Activated naive CD4-positive, alpha-beta T cell treated with anti-CD3 and anti-CD28 coated beads, Interleukin-2, amount 50 U/mL, for 72 hours (primary cell): ENCODE measurements around the gene SHC2. TPM values are rescaled to one million over a fixed set of nuclear protein-coding genes. Genes with fewer than 3 reads are reported as not detected.
"Not testable (repeated sequence)": the region's sequence is repeated elsewhere in the genome, so short reads cannot be mapped to it uniquely, and the experiment has no call there.

Experiments
- ATAC-seq, 2 donors: fragments of 150-1000 bp; cut with Tn5 transposase; 2 replicates each; pipeline ENCODE4 v1.10.0; 2021; ENCODE audit warnings: mild to moderate bottlenecking in 2 of 2, moderate library complexity in 2 of 2
- DNase-seq, 2 donors: peaks; one replicate each; pipeline ENCODE4 v3.0.0; 2021 to 2022; ENCODE audit warnings: low spot score in 2 of 2
- H3K27ac Mint-ChIP-seq, 2 donors: one replicate each; pipeline ENCODE4 v1.8.0; 2022; ENCODE audit warnings: mild to moderate bottlenecking in 2 of 2, mixed read lengths in 2 of 2
- H3K36me3 Mint-ChIP-seq, 2 donors: one replicate each; pipeline ENCODE4 v1.8.0; 2022; ENCODE audit warnings: mixed read lengths in 2 of 2
- H3K9me3 Mint-ChIP-seq, 2 donors: one replicate each; pipeline ENCODE4 v1.8.0; 2022; ENCODE audit warnings: mixed read lengths in 2 of 2
- total RNA-seq, 2 donors: library from RNA; stranded (reverse); gene quantifications; one replicate each; pipeline ENCODE4 v1.2.3, GENCODE V29; 2022

Gene SHC2
- total RNA-seq, 2 donors from 2014 or later, result not detected

DNA sequence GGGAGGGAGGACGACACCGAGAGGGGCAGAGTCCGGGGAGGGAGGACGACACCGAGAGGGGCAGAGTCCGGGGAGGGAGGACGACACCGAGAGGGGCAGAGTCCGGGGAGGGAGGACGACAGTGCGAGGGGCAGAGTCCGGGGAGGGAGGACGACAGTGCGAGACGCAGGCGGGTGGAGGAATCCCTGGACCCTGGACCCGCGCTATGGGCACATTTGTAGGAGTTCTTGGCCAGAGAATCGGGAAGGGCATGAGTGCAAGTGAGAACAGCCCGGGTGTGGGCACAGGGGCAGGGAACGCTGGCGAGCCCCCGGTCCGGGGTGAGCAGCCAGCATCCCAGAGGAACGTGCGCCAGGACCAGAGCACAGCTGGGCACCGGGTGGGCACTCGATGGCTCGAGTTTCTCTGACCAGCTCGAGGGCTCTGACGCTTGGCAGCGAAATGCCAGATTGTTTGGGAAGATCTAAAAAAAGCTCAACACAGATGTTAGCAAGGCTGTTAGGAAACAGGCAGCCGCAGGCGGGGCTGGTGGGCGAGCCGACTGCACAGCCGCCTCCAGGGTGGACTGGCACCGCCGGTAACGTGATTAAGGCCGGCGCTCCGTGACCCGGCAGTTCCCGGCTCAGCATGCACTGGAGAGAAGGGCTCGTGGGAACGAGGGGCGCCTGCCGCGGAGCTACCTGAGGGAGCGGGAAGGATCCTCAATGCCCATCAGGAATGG lies 33.9 kb downstream of the SHC2 start:
- DNase-seq (no peak), ATAC-seq (no peak)
- peaks cover 0 to 5% of the 10 kb centered on the region in 2 donors for H3K9me3 Mint-ChIP-seq
- H3K27ac Mint-ChIP-seq, result no peak overlapping the region
- H3K36me3 Mint-ChIP-seq, result no peaks in the 10 kb centered on the region

DNA sequence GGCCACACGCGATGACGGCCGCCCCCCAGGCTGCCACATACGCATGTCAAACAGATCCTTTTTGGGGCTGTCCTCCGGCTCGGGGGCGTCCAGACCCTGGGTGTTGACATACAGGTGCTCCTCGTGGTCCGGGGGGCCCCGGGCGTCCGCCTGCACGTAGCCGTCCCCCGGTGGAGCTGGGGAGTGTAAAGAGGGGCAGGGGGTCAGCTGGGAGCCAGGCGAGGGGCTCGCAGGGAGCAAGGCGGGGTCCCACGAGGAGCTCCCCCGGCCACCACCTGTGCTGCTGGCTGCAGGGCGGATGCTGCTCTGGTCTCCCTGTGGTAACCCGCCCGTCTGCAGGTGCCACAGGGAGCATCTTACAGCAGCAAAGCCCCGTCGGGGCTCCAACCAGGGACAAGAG lies 35.8 kb downstream of the SHC2 start:
- no peak overlapping the region for H3K27ac Mint-ChIP-seq
- no peaks in the 10 kb centered on the region for H3K9me3 Mint-ChIP-seq
- ATAC-seq (no peak), DNase-seq (no peak)
- no peaks in the 10 kb centered on the region for H3K36me3 Mint-ChIP-seq

DNA sequence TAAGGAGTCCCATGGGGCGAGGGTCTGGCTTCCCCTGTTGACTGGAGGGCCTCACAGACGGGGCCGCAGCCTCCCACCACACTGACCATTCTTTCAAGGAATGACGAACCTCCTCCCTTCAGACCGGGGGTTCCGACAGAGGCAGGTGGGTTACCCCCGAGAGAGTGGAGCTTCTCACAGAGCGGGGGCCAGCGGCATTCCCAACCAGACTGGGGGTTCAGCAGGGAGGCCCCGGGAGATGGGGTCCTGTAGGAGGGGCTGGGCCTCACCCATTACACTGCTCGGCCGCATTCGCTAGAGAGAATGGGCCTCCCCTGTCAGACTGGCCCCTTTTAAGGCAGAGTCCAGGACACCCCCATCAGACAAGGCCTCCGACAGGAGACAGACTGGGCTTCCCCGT lies 36.3 kb downstream of the SHC2 start:
- DNase-seq, result no peak
- Mint-ChIP-seq H3K36me3 (no peaks in the 10 kb centered on the region), H3K9me3 (no peaks in the 10 kb centered on the region), H3K27ac (no peak overlapping the region)
- no peak for ATAC-seq

DNA sequence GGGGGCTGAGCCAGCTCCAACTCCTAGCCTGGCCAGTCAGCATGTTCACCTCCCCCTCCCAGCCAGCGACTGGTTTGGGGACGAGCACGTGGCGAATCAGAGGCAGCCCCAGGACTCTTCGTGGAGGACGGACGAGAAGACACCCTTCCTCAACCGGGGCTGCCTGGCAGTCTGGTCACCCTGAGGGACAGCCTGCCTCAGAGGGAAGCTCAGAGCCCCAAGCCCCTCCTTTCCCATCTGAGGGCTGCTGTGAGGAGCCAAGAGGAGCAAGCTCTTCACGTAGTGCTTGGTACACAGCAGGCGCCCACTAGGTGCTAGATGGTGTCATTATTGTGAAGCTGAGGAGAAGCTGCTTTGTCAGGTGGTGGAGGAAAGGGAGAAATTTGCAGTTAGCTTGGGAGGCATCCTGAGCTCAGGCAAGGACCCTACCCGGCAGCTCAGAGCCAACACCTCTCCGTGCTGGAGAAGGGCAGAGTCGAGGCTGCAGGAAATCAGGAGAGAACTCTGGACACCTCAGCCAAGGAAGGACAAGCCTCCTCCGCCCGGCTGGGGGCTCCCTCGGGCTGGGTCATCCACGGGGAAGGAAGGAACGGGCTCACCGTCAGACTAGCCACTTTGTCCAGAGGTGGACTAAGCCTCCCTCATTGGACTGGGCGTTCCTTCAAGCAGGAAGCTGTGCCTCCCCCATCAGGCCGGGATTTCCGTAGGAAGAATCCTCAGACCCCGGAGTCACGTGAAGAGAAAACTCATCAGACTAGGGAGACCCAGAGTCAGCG lies 37.0 kb downstream of the SHC2 start:
- no peak for DNase-seq
- H3K9me3 Mint-ChIP-seq, result no peaks in the 10 kb centered on the region
- ATAC-seq, result no peak
- peak overlapping the region in 1 of 2 donors; percentile 14 for H3K27ac Mint-ChIP-seq
- no peaks in the 10 kb centered on the region for H3K36me3 Mint-ChIP-seq

DNA sequence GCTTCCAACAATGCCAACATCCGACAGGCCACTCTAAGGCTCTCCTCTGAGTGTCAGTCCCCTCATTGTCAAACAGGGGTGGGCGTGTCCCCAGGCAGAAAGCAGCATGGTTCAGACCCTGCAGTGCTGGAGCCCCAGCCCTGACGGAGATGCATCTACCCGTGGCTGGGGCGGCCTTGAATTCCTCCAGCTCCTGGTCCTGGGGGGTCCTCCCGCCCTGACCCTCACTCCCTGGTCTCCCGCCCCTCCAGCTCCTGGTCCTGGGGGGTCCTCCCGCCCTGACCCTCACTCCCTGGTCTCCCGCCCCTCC lies 38.0 kb downstream of the SHC2 start:
- DNase-seq, H3K27ac Mint-ChIP-seq, H3K9me3 Mint-ChIP-seq, ATAC-seq, H3K36me3 Mint-ChIP-seq: not testable (repeated sequence)

DNA sequence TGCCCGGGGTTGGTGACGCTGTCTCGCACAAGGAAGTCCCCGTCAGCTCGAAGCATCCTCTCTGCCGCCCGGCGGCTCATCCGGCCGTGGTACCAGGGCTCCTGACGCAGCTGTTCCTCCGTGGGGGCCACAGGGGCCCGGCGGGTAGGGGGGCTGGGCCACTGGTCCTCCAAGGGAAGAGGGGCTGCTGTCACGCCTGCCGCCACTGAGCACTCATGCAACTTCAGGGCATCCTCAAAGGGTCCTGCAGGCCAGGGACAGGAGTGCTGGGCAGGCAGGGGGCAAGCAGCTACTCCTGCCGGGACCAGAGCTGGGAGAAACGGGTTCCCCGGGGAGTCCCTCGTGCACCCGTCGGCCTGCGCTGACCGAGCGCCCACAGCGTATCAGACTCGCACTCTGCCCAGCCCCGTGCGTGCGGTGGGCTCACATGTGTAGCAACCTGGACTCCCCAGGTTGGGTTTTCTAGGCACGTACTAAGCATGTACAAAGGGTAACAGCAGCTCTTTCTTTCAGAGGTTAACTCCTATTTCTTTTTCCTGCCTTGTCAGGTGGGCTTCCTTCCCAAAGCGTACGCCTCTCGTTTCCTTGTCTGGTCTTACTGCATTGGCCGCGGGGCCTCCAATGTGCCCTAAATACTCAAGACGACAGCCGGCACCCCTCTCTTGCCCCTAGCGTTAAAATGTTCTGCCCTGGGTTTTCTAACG lies 38.5 kb downstream of the SHC2 start:
- Mint-ChIP-seq H3K36me3 (no peaks in the 10 kb centered on the region), H3K9me3 (no peaks in the 10 kb centered on the region), H3K27ac (no peak overlapping the region)
- no peak for ATAC-seq
- no peak for DNase-seq

DNA sequence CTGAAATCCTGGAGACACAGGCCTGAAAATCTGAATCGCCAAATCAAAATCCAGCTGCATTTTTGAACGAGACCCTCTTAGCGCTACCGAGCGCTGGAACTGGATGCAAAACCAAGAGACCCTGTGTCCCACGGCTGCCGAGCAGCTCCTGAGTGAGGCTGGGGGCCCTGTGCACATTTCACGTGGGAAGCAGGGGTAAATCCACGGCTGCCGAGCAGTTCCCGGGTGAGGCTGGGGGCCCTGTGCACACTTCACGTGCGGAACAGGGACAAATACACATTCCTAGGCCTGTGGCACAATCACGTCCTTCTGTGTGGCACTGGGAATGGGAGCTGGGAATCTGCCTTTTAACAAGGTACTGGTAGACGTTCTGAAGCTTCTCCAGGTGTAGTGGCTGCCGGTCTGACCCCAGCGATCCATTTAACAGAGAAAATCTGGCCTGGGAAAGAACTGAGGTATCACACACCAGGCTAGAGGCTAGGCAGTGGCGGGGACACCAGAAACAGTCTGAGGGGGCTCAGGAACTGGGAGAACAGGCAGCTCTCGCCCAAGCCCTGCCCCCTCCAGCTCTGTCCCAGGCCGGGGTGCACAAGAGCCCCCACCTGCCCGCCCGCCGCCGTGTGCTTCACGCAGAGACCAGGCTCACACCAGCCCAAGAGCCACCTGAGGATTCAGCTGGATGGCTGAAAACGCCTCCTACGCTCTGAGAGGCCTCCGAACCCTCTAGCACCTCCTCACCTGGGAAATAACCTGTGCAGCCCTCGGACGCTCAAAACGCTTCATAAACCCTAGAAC lies 40.9 kb downstream of the SHC2 start:
- no peak for DNase-seq
- Mint-ChIP-seq H3K27ac (no peak overlapping the region), H3K9me3 (no peaks in the 10 kb centered on the region), H3K36me3 (no peaks in the 10 kb centered on the region)
- no peak for ATAC-seq

DNA sequence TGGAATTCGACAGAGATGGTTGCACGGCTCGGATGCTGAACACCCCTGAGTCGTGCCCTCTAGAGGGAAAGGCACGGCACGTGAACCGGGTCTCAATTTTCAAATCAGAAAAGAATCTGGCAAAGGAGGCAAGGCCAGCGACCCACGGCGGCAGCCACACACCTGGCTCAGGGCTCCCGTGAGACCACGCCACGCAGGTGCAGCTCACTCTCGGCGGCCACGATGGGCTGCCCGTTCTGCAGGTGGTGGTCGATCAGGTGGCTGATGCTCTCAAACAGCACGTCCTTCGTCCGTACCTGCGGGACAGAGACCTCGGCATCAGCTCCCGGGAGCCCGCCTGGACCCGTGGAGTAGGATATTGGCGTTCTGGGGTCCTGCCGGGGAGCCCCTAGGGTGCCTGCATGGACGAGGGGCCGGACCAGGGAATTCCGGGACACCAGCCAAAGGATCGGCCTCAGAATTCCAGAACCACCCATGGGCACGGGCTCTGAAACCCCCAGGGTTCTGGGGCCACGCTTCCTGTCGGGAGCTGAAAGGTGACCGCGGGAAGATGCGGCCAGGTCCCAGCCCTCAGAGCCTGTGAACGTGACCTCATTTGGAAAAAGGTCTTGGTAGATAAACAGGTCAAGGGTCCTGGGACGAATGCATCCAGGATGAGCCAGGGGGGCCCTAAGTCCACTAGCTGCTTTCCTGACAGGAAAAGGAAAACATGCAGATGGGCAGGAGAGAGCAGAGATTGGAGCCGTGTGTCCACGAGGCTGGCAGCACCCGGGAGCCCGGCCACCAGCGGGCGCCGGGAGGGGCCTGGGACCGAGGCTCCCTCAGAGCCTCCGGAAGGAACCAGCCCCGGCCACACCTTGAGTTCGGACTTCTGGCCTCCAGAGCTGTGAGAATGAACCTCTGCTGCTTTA lies 41.8 kb downstream of the SHC2 start:
- DNase-seq, result no peak
- no peak for ATAC-seq
- no peaks in the 10 kb centered on the region for H3K9me3 Mint-ChIP-seq
- H3K36me3 Mint-ChIP-seq, result no peaks in the 10 kb centered on the region
- H3K27ac Mint-ChIP-seq, result no peak overlapping the region

DNA sequence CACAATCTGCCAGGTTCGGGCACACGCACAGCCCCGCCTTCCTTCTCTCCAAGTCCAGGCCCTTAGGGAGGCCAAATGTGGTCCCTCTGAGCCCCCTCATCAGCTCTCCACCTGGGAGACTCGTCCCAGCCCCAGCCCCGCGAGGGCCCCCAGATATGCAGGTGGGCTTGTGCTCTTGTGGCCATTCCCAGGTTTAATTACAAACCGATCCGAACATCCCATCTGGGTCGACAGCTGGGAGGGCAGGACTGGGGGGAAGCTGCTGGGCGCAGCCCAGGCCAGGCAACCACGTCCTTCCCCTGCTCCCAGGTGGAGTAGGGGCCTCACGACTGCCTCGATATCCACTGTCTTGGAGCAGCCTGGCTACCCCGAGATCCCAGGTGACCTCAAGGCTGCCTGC lies 44.4 kb downstream of the SHC2 start:
- Mint-ChIP-seq H3K36me3 (no peaks in the 10 kb centered on the region), H3K27ac (no peak overlapping the region), H3K9me3 (no peaks in the 10 kb centered on the region)
- no peak for ATAC-seq
- DNase-seq, result no peak

DNA sequence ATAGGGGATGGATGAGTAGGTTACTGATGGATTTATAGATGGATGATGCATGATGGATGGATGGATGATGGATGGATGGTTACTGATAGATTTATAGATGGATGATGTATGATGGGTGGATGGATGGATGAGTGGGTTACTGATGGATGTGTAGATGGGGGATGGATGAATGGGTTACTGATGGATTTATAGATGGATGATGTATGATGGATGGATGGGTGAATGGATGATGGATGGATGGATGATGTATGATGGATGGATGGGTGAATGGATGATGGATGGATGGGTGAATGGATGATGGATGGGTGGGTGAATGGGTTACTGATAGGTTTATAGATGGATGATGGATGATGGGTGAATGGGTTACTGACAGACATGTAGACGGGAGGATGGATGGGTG lies 45.5 kb downstream of the SHC2 start:
- no peaks in the 10 kb centered on the region for H3K36me3 Mint-ChIP-seq
- DNase-seq (no peak), ATAC-seq (no peak)
- no peak overlapping the region for H3K27ac Mint-ChIP-seq
- no peaks in the 10 kb centered on the region for H3K9me3 Mint-ChIP-seq

DNA sequence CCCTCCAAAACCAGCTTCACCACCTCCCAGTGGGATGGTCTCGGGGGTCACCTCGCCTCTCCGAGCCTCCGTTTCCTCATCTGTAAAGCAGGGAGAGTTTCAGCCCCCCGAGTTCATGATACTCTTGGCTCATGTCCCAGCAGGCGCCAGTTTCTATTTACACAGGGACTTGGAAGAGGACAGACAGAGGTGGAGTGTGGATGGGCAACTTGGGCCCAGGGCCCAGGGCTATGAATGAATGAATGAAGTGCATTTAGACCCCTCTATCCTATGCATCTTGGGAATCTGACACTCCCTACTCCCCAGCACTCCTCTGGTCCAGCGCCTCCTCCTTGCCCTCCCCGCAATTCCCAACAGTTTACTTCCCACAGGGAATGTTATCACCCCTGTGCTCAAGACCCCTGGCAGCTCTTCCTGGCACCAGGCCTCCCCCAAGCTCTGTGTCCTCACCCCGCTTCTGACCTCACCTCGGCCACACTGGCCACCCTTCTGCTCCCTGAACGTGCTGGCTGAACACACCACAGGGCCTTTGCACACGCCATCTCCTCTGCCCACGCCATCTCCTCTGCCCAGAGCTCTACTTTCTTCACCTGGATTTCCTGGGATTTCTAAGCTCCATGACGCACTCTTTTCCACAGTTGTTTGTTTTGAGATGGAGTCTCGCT lies 46.9 kb downstream of the SHC2 start:
- H3K9me3 Mint-ChIP-seq, result no peaks in the 10 kb centered on the region
- H3K27ac Mint-ChIP-seq, result no peak overlapping the region
- no peaks in the 10 kb centered on the region for H3K36me3 Mint-ChIP-seq
- DNase-seq (no peak), ATAC-seq (no peak)

DNA sequence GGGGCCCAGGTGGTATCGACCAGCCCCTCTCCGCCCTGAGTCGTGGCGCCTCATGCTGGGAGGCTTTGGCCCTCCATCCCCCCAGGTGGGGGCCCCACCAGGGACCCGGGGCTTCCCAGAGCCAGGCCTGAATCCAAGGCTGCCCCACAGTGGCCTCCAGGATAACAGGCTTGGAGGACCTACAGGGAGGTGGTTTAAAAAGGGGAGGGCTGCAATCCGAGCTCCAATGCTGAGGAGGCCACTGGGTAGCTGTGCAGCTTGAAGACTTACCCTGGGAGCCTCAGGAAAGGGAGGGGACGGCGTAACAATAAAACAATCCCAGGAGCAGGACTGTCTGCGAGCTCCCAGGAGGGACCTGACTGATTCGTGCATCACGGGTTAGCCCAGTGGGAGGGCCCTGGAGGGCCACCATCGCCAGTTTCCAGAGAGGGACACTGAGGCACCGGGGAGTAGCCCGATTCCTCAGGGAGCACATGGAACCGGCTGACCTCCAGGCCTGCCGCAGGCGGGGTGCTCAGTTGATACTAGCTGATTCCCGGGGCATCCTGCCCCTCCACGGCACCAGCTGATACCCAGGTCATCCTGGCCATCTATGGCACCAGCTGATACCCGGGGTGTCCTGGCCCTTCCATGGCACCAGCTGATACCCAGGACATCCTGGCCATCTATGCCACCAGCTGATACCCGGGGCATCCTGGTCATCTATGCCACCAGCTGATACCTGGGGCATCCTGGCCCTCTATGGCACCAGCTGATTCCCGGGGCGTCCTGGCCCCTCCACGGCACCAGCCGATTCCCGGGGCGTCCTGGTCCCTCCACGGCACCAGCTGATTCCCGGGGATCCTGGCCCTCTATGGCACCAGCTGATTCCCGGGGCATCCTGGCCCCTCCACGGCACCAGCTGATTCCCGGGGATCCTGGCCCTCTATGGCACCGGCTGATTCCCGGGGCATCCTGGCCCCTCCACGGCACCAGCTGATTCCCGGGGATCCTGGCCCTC lies 48.2 kb downstream of the SHC2 start:
- ATAC-seq, result no peak
- Mint-ChIP-seq H3K36me3 (no peaks in the 10 kb centered on the region), H3K9me3 (no peaks in the 10 kb centered on the region), H3K27ac (no peak overlapping the region)
- no peak for DNase-seq

DNA sequence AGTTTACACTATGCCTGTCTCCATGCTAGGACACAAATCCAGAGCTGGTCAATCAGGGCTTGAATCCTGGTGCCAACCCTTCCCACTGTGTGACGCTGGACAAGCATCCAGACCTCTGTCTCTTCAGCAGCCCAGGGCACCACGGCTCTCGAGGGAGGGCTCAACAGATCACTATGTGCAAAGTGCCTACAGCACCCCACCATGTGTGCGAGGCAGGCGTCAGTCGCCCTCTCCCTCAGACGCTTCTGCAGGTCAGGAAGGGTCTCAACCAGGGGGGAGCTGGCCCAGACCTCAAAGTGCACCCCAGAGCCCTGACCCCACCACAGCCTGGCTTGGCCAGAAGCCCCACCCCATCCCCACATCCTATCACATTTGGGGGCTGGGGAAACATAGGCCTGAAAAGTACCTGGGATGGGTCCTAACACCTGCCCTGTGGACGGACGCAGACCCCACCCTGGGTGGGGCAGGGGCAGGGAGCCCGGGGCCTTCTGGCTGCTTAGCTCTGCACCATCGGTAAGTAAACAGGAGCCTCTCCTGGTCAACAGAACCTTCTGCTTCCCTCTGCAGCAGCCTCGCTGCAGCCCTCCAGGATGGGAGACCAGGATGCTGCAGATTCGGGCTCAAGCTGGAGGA lies 49.0 kb downstream of the SHC2 start:
- no peak for DNase-seq
- no peak for ATAC-seq
- no peaks in the 10 kb centered on the region for H3K36me3 Mint-ChIP-seq
- H3K9me3 Mint-ChIP-seq, result no peaks in the 10 kb centered on the region
- H3K27ac Mint-ChIP-seq, result no peak overlapping the region

DNA sequence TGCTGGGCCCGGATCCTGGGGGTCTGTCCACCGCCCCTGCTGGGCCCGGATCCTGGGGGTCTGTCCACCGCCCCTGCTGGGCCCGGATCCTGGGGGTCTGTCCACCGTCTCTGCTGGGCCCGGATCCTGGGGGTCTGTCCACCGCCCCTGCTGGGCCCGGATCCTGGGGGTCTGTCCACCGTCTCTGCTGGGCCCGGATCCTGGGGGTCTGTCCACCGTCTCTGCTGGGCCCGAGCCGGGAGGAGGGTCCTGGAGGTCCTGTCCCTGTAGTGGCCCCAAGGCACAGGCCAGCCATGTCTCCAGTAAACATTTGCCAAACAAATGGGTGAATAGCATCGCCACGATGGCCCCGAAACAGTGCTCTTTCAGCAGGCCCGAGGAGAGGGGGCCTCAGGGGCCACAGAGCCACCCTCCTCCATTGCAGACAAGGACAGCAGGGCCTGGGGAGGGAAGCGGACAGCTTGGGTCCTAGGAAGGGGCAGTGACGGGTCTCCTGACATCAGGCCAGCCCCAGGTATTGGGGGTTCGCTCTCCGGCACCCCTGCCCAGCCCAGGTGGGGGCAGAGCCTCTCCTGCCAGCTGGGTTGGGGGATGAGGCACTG lies 49.6 kb downstream of the SHC2 start:
- not testable (repeated sequence) for H3K9me3 Mint-ChIP-seq, H3K27ac Mint-ChIP-seq, ATAC-seq, DNase-seq, H3K36me3 Mint-ChIP-seq
